K562 (cell line): ENCODE measurements around the gene CADPS2. TPM values are rescaled to one million over a fixed set of nuclear protein-coding genes. Genes with fewer than 3 reads are reported as not detected.

Experiments
- ATAC-seq: fragments of 200-7000 bp; cut with Tn5 transposase; 3 replicates; pipeline ENCODE4 v1.9.1; 2020; ENCODE audit warnings: moderate library complexity
- BruUV-seq: library from RNA; stranded (reverse); fragments of 400-500 nt; replicated peaks from 2 replicates; lab custom pipeline; 2021; lab: Mats Ljungman, UMichigan
- CTCF ChIA-PET: fragments of 300-600 bp; formaldehyde crosslinking; extraction: SDS; loops from one replicate; lab custom pipeline; 2021; ENCODE audit warnings: low intra/inter-chr PET ratio; lab: Yijun Ruan, JAX
- POLR2A ChIA-PET: fragments of 300-600, 350-650 bp; sonication (Branson Sonifier 250); formaldehyde crosslinking; extraction: SDS; loops from one replicate; lab custom pipeline; 2021; ENCODE audit warnings: antibody characterized with exemption, inconsistent platforms; lab: Yijun Ruan, JAX
- DNase-seq, 4 experiments: peaks; one replicate each; pipeline versions ENCODE4 v3.0.0 to v3.0.0-alpha.2; 2011 to 2018; ENCODE audit warnings: low spot score in 3 of 4, mixed read lengths in 3 of 4; ENCODE audit errors: extremely low read depth in 1 of 4
- FAIRE-seq: peaks from 2 replicates; lab custom pipeline; 2011; peaks lifted over from hg19 to GRCh38; lab: Jason Lieb, UNC
- H2AFZ ChIP-seq: 2 replicates; pipeline ENCODE4 v1.6.0; 2011; ENCODE audit warnings: low read depth, low read length, control low read depth, inconsistent platforms
- H3K27ac ChIP-seq: fragments of 200-600 bp; 3 replicates; pipeline ENCODE4 v1.8.0; 2011; ENCODE audit warnings: low read depth, mild to moderate bottlenecking, control low read depth, inconsistent platforms, low read length, moderate library complexity, mixed read lengths; ENCODE audit errors: extremely low read depth
- H3K27me3 ChIP-seq, 2 experiments: fragments of 300-600 bp in 1 of 2; 2 replicates in 1 of 2; 3 replicates in 1 of 2; pipeline versions ENCODE4 v1.6.0 to v1.8.0; 2011; ENCODE audit warnings: inconsistent platforms in 2 of 2, low read length in 2 of 2, mild to moderate bottlenecking in 1 of 2, mixed read lengths in 1 of 2, moderate library complexity in 1 of 2; ENCODE audit not compliant: control insufficient read depth in 2 of 2, insufficient read depth in 2 of 2
- H3K36me3 ChIP-seq: fragments of 300-600 bp; 3 replicates; pipeline ENCODE4 v1.8.0; 2011; ENCODE audit warnings: mild to moderate bottlenecking, low read length, inconsistent platforms; ENCODE audit not compliant: control insufficient read depth, insufficient read depth
- H3K4me1 ChIP-seq, 2 experiments: fragments of 200-600 bp in 1 of 2; replicated peaks in 1 of 2; 2 replicates in 1 of 2; 3 replicates in 1 of 2; pipeline versions ENCODE4 v1.5.1 to v1.8.0; 2011; ENCODE audit warnings: inconsistent platforms in 2 of 2, low read length in 2 of 2, mild to moderate bottlenecking in 1 of 2, mixed read lengths in 1 of 2, moderate library complexity in 1 of 2; ENCODE audit not compliant: control insufficient read depth in 2 of 2, insufficient read depth in 2 of 2
- H3K4me2 ChIP-seq: 2 replicates; pipeline ENCODE4 v1.6.1; 2011; ENCODE audit warnings: low read length, control low read depth, inconsistent platforms, mixed read lengths; ENCODE audit not compliant: insufficient read depth
- H3K4me3 ChIP-seq: fragments of 200-600 bp; sonication (generic), shearing (Covaris generic); 2 replicates; pipeline ENCODE4 v1.5.1; 2016; ENCODE audit warnings: control low read depth, inconsistent platforms
- H3K79me2 ChIP-seq: fragments of 200-600 bp; 3 replicates; pipeline ENCODE4 v1.8.0; 2011; ENCODE audit warnings: low read length, inconsistent platforms; ENCODE audit not compliant: control insufficient read depth, insufficient read depth
- H3K9ac ChIP-seq, 2 experiments: 2 replicates each; pipeline versions ENCODE4 v1.6.0 to v1.6.1; 2011; ENCODE audit warnings: low read depth in 2 of 2, low read length in 2 of 2, control low read depth in 1 of 2, inconsistent platforms in 1 of 2, mild to moderate bottlenecking in 1 of 2, mixed read lengths in 1 of 2; ENCODE audit not compliant: insufficient read depth in 1 of 2
- H3K9me1 ChIP-seq: one replicate; pipeline ENCODE4 v1.6.0; 2011; ENCODE audit warnings: inconsistent platforms, mild to moderate bottlenecking, low read length, moderate library complexity; ENCODE audit not compliant: control insufficient read depth, insufficient read depth
- H3K9me3 ChIP-seq: replicated peaks from 2 replicates; pipeline ENCODE4 v1.5.1; 2011; ENCODE audit warnings: low read depth, low read length, inconsistent platforms; ENCODE audit not compliant: control insufficient read depth, insufficient read depth
- H4K20me1 ChIP-seq: replicated peaks from 2 replicates; pipeline ENCODE4 v1.6.1; 2011; ENCODE audit warnings: low read length, inconsistent platforms, mixed read lengths; ENCODE audit not compliant: control insufficient read depth, insufficient read depth
- BMI1 ChIP-seq: fragments of 150-350 bp; IDR thresholded peaks from 2 replicates; pipeline ENCODE4 v1.6.1; 2014; ENCODE audit warnings: low read length
- GATAD2A ChIP-seq: fragments of 450-650 bp; IDR thresholded peaks from 2 replicates; pipeline ENCODE4 v1.6.1; 2017
- GTF2E2 ChIP-seq: fragments of 200-800 bp; sonication (Bioruptor generic); IDR thresholded peaks from 2 replicates; pipeline ENCODE4 v1.6.1; 2016; ENCODE audit warnings: missing genetic modification characterization, missing compliant biosample characterization
- KAT2B ChIP-seq: IDR thresholded peaks from one replicate; pipeline ENCODE4 v1.6.1; 2012; ENCODE audit warnings: low read depth, mild to moderate bottlenecking, control low read depth, inconsistent platforms, low read length, moderate library complexity
- MEF2D ChIP-seq: conservative IDR thresholded peaks from 2 replicates; pipeline ENCODE4 v1.6.1; 2016; ENCODE audit warnings: low read depth, missing genetic modification characterization, missing compliant biosample characterization
- PRPF4 ChIP-seq: fragments of 200-400 bp; formaldehyde crosslinking; IDR thresholded peaks from one replicate; pipeline ENCODE4 v1.6.1; 2017; ENCODE audit warnings: low read length, low read depth, mild to moderate bottlenecking; ENCODE audit not compliant: insufficient read depth, poor library complexity, severe bottlenecking
- RBFOX2 ChIP-seq: fragments of 200-400 bp; formaldehyde crosslinking; IDR thresholded peaks from 2 replicates; pipeline ENCODE4 v1.6.1; 2017; ENCODE audit warnings: low read depth, mild to moderate bottlenecking, low read length, moderate library complexity
- TARDBP ChIP-seq: fragments of 450-650 bp; IDR thresholded peaks from 2 replicates; pipeline ENCODE4 v1.6.1; 2016
- TEAD2 ChIP-seq: fragments of 450-650 bp; IDR thresholded peaks from 2 replicates; pipeline ENCODE4 v1.6.1; 2016; ENCODE audit warnings: missing genetic modification characterization, control low read depth, missing compliant biosample characterization
- TEAD4 ChIP-seq, 2 experiments: sonication (generic) in 1 of 2; formaldehyde crosslinking in 1 of 2; IDR thresholded peaks; 2 replicates each; pipeline versions ENCODE4 v1.6.1 to v1.8.0; 2012 to 2022; ENCODE audit warnings: borderline replicate concordance in 1 of 2, inconsistent platforms in 1 of 2, low read length in 1 of 2, mild to moderate bottlenecking in 1 of 2, missing genetic modification reagents in 1 of 2
- ZFP1 ChIP-seq: fragments of 450-650 bp; formaldehyde crosslinking; IDR thresholded peaks from 2 replicates; pipeline ENCODE4 v1.4.0; 2020; ENCODE audit warnings: mild to moderate bottlenecking, mixed read lengths
- ZFP36 ChIP-seq: fragments of 150-350 bp; IDR thresholded peaks from 2 replicates; pipeline ENCODE4 v1.6.1; 2018; ENCODE audit warnings: low read length, low read depth; ENCODE audit not compliant: partially characterized antibody
- WGBS: fragments of 100-300 bp; shearing (Covaris generic); methylation state at CpG from one replicate; pipeline ENCODE4 v1.1.6; 2016; ENCODE audit warnings: low coverage, mixed read lengths; ENCODE audit not compliant: insufficient coverage; ENCODE audit errors: missing lambda C conversion rate; 5-methylcytosine and 5-hydroxymethylcytosine counted together
- in situ Hi-C: fragments of 300-500 bp; cut with MboI; formaldehyde crosslinking; loops from 4 replicates; pipeline ENCODE4 v1.15.0; 2018; ENCODE audit warnings: inconsistent platforms, mixed read lengths
- intact Hi-C: fragments of 100-400 bp; cut with micrococcal nuclease; formaldehyde crosslinking; loops from 2 replicates; pipeline ENCODE4 v1.14.2; 2022
- polyA plus RNA-seq, 8 experiments: library from polyadenylated mRNA; depleted of rRNA in 4 of 8; stranded (reverse) in 5 of 8; unstranded in 3 of 8; fragments of >200 nt; fragmentation: Nextera tagmentation in 2 of 8; fragmentation: Illumina TruSeq in 1 of 8; extraction: Ambion mirVana in 2 of 8; extraction: Trizol in 1 of 8; gene quantifications; 2 replicates each; pipeline versions ENCODE4 v1.2.1 to v1.2.3, GENCODE V29; 2011 to 2014; ENCODE audit warnings: inconsistent platforms in 1 of 8, missing spikeins in 1 of 8
- total RNA-seq, 7 experiments: library from RNA; depleted of rRNA in 6 of 7; stranded (reverse); fragments of >200 nt in 6 of 7; fragmentation: Illumina TruSeq in 2 of 7; extraction: Trizol in 2 of 7; gene quantifications; 2 replicates each; pipeline versions ENCODE4 v1.2.1 to v1.2.3, GENCODE V29; 2011 to 2021; ENCODE audit warnings: low replicate concordance in 1 of 7
- TF ChIP-seq, protein P1 (sequence below): fragments of 250-450 bp; sonication (Bioruptor Pico); IDR thresholded peaks from 2 replicates; pipeline ENCODE4 v1.4.0; 2020; ENCODE audit warnings: mild to moderate bottlenecking, moderate library complexity, borderline replicate concordance
- TF ChIP-seq, protein P2 (sequence below): sonication (generic); formaldehyde crosslinking; IDR thresholded peaks from 2 replicates; pipeline ENCODE4 v1.8.0; 2022; ENCODE audit warnings: missing genetic modification reagents, mild to moderate bottlenecking, borderline replicate concordance

CADPS2 gene
- total and polyA plus RNA-seq, 9 of the 15 experiments (the other 6 are each of a cell fraction or from before 2014, with no cell fraction given) = 0.03 to 0.14 (median 0.04) TPM; not detected in 1

DNA sequence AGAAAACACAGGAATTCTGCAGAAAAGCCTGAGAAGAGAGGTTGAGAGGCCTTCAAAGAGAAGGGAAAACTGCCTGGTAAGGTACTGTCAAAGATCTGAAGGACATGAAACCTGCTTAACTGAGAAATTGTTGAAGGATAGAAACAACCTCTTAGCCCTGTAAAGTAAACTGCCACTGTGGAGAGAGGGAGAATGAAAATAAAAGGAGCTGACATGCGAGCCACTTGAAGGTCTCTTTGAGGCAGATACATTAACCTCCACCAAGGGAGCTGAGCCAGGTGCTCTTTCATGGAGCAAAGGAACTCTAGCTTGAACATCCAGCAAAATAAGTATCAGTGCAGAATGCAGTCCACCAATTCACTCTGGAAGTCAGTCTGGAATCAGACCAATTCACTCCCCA is 472.9 kb downstream of the CADPS2 start (continued):
- no peak for TF ChIP-seq GATAD2A

DNA sequence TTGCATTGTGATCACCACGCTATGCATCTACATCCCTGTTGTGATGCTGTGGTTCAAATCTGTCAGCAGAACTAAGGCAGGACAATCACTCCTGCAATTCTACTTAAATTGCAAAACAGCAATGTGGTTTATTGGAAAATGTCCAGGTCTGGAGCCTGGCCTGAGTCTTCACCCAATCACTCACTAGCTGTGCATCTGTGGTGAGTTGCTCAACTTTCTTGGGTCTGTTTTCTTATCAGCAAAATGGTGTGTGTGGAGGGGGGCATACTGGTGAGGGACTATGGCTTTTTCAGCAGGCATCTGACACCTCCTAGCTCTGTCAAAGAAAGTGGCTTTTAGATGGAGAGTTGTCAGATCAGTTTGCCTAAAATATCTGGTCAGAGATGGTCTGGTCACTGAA is 473.4 kb downstream of the CADPS2 start:
- no TSS peak for BruUV-seq
- H3K36me3 ChIP-seq = no peaks in the 10 kb centered on the region
- H3K9me1 ChIP-seq = no peaks in the 10 kb centered on the region
- H3K27me3 ChIP-seq = no peaks in the 10 kb centered on the region
- H3K4me2 ChIP-seq = no peak overlapping the region
- DNase-seq (no peak), FAIRE-seq (no peak), ATAC-seq (no peak)
- H3K4me1 ChIP-seq = no peaks in the 10 kb centered on the region
- in situ Hi-C loops = no loop called here
- WGBS = 10% methylated on average over 1 of the region's 1 CpG
- POLR2A ChIA-PET = no interaction called here
- H2AFZ ChIP-seq = no peak overlapping the region
- intact Hi-C loops = no loop called here
- H3K79me2 ChIP-seq = no peaks in the 10 kb centered on the region
- CTCF ChIA-PET = no interaction called here
- H3K9ac ChIP-seq = no peak overlapping the region
- H3K4me3 ChIP-seq = no peak overlapping the region
- no peaks in the 10 kb centered on the region for H3K9me3 ChIP-seq
- no peaks in the 10 kb centered on the region for H4K20me1 ChIP-seq
- H3K27ac ChIP-seq = no peak overlapping the region
- TF ChIP-seq TEAD4 (IDR thresholded peaks at IDR 0.05; ENCODE audit: low read length) (no peak), TEAD4 (CRISPR knock-in tag; IDR thresholded peaks at IDR 0.05; ENCODE audit: borderline replicate concordance) (no peak), ZFP1 (CRISPR knock-in tag) (no peak), MEF2D (no peak), BMI1 (no peak), GTF2E2 (no peak), KAT2B (no peak), ZFP36 (no peak), TEAD2 (tag) (no peak), PRPF4 (no peak), TARDBP (no peak), RBFOX2 (no peak)
- TF ChIP-seq, protein P1, sequence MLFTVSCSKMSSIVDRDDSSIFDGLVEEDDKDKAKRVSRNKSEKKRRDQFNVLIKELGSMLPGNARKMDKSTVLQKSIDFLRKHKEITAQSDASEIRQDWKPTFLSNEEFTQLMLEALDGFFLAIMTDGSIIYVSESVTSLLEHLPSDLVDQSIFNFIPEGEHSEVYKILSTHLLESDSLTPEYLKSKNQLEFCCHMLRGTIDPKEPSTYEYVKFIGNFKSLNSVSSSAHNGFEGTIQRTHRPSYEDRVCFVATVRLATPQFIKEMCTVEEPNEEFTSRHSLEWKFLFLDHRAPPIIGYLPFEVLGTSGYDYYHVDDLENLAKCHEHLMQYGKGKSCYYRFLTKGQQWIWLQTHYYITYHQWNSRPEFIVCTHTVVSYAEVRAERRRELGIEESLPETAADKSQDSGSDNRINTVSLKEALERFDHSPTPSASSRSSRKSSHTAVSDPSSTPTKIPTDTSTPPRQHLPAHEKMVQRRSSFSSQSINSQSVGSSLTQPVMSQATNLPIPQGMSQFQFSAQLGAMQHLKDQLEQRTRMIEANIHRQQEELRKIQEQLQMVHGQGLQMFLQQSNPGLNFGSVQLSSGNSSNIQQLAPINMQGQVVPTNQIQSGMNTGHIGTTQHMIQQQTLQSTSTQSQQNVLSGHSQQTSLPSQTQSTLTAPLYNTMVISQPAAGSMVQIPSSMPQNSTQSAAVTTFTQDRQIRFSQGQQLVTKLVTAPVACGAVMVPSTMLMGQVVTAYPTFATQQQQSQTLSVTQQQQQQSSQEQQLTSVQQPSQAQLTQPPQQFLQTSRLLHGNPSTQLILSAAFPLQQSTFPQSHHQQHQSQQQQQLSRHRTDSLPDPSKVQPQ (CRISPR knock-in tag) = no peak
- TF ChIP-seq, protein P2, sequence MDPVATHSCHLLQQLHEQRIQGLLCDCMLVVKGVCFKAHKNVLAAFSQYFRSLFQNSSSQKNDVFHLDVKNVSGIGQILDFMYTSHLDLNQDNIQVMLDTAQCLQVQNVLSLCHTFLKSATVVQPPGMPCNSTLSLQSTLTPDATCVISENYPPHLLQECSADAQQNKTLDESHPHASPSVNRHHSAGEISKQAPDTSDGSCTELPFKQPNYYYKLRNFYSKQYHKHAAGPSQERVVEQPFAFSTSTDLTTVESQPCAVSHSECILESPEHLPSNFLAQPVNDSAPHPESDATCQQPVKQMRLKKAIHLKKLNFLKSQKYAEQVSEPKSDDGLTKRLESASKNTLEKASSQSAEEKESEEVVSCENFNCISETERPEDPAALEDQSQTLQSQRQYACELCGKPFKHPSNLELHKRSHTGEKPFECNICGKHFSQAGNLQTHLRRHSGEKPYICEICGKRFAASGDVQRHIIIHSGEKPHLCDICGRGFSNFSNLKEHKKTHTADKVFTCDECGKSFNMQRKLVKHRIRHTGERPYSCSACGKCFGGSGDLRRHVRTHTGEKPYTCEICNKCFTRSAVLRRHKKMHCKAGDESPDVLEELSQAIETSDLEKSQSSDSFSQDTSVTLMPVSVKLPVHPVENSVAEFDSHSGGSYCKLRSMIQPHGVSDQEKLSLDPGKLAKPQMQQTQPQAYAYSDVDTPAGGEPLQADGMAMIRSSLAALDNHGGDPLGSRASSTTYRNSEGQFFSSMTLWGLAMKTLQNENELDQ (CRISPR knock-in tag) = no peak
- TF ChIP-seq, all 486 proteins: peak for 0
